DOHH2 (cell line): ENCODE data around the gene KCNE2.
"Not testable (repeated sequence)": the region's sequence is repeated elsewhere in the genome, so short reads cannot be mapped to it uniquely, and the experiment has no call there.

ENCODE experiments used
- EZH2phosphoT487 ChIP-seq: fragments of 200-600 bp; sonication (generic); IDR thresholded peaks from 2 replicates; pipeline ENCODE4 v1.6.1; 2017; ENCODE audit warnings: borderline replicate concordance, mild to moderate bottlenecking, antibody characterized with exemption, low read length, moderate library complexity, mixed read lengths
- TF ChIP-seq, protein P1 (sequence below): fragments of 200-600 bp; sonication (generic); IDR thresholded peaks from one replicate; pipeline ENCODE4 v1.5.1; 2014; ENCODE audit warnings: antibody characterized with exemption, mild to moderate bottlenecking, low read depth, low read length; ENCODE audit not compliant: poor library complexity, severe bottlenecking

GRCh38 chr21:34405686-34406085 lies 41.9 kb downstream of the KCNE2 start:
- TF ChIP-seq, protein P1, sequence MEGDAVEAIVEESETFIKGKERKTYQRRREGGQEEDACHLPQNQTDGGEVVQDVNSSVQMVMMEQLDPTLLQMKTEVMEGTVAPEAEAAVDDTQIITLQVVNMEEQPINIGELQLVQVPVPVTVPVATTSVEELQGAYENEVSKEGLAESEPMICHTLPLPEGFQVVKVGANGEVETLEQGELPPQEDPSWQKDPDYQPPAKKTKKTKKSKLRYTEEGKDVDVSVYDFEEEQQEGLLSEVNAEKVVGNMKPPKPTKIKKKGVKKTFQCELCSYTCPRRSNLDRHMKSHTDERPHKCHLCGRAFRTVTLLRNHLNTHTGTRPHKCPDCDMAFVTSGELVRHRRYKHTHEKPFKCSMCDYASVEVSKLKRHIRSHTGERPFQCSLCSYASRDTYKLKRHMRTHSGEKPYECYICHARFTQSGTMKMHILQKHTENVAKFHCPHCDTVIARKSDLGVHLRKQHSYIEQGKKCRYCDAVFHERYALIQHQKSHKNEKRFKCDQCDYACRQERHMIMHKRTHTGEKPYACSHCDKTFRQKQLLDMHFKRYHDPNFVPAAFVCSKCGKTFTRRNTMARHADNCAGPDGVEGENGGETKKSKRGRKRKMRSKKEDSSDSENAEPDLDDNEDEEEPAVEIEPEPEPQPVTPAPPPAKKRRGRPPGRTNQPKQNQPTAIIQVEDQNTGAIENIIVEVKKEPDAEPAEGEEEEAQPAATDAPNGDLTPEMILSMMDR = not testable (repeated sequence)
- TF ChIP-seq EZH2phosphoT487 = not testable (repeated sequence)
